IMR-90 (cell line): Measurements from ENCODE around the gene GPR3. TPM values are rescaled to one million over a fixed set of nuclear protein-coding genes. Genes with fewer than 3 reads are reported as not detected.

Experiments used
- ATAC-seq: fragments of 200-7000 bp; cut with Tn5 transposase; 2 replicates; pipeline ENCODE4 v1.9.1; 2020; ENCODE audit warnings: low read depth, mild to moderate bottlenecking, moderate library complexity
- BruUV-seq: library from RNA; stranded (reverse); fragments of 400-500 nt; replicated peaks from 2 replicates; lab custom pipeline; 2021; lab: Mats Ljungman, UMichigan
- CTCF ChIA-PET: fragments of 300-600 bp; formaldehyde crosslinking; extraction: SDS; loops from one replicate; lab custom pipeline; 2021; ENCODE audit warnings: antibody characterized with exemption; lab: Yijun Ruan, JAX
- POLR2A ChIA-PET: fragments of 300-600 bp; sonication (Branson Sonifier 250); formaldehyde crosslinking; loops from one replicate; lab custom pipeline; 2022; ENCODE audit warnings: antibody characterized with exemption; ENCODE audit not compliant: unreplicated experiment; lab: Charles Lee
- DNase-seq: peaks from one replicate; pipeline ENCODE4 v3.0.0; 2013
- H2AFZ ChIP-seq: replicated peaks from 2 replicates; pipeline ENCODE3; 2013; ENCODE audit warnings: low read length, mild to moderate bottlenecking; ENCODE audit not compliant: poor library complexity
- H2AK5ac ChIP-seq: 2 replicates; pipeline ENCODE4 v1.6.1; 2013; ENCODE audit warnings: low read depth, low read length, inconsistent platforms
- H2AK9ac ChIP-seq: replicated peaks from 2 replicates; pipeline ENCODE3; 2013; ENCODE audit warnings: mild to moderate bottlenecking, low read depth, low read length, moderate library complexity; ENCODE audit not compliant: poor library complexity
- H2BK120ac ChIP-seq: 2 replicates; pipeline ENCODE4 v1.6.1; 2013; ENCODE audit warnings: low read depth, low read length, inconsistent platforms
- H2BK15ac ChIP-seq: 3 replicates; pipeline ENCODE4 v1.6.1; 2013; ENCODE audit warnings: low read depth, low read length, inconsistent platforms
- H2BK20ac ChIP-seq: 2 replicates; pipeline ENCODE4 v1.6.1; 2013; ENCODE audit warnings: low read depth, mild to moderate bottlenecking, inconsistent platforms, low read length, moderate library complexity
- H2BK5ac ChIP-seq: 2 replicates; pipeline ENCODE4 v1.6.1; 2013; ENCODE audit warnings: mild to moderate bottlenecking, low read depth, low read length, inconsistent platforms; ENCODE audit not compliant: poor library complexity, severe bottlenecking
- H3K14ac ChIP-seq: replicated peaks from 2 replicates; pipeline ENCODE4 v1.6.1; 2013; ENCODE audit warnings: low read depth, low read length, inconsistent platforms
- H3K18ac ChIP-seq: 2 replicates; pipeline ENCODE4 v1.6.1; 2013; ENCODE audit warnings: low read depth, low read length, control low read depth
- H3K23ac ChIP-seq: 2 replicates; pipeline ENCODE4 v1.6.1; 2013; ENCODE audit warnings: low read depth, low read length, inconsistent platforms
- H3K27ac ChIP-seq: 2 replicates; pipeline ENCODE4 v1.5.1; 2013; ENCODE audit warnings: mild to moderate bottlenecking, control low read depth, low read length; ENCODE audit not compliant: insufficient read depth
- H3K27me3 ChIP-seq: 2 replicates; pipeline ENCODE4 v1.6.1; 2013; ENCODE audit warnings: low read length; ENCODE audit not compliant: control insufficient read depth, insufficient read depth
- H3K36me3 ChIP-seq: 2 replicates; pipeline ENCODE4 v1.6.1; 2013; ENCODE audit warnings: low read length, mixed read lengths; ENCODE audit not compliant: control insufficient read depth, insufficient read depth
- H3K4ac ChIP-seq: 2 replicates; pipeline ENCODE4 v1.6.1; 2013; ENCODE audit warnings: low read depth, low read length, inconsistent platforms
- H3K4me1 ChIP-seq: 2 replicates; pipeline ENCODE4 v1.6.1; 2013; ENCODE audit warnings: low read length, mixed read lengths; ENCODE audit not compliant: control insufficient read depth, insufficient read depth
- H3K4me2 ChIP-seq: 2 replicates; pipeline ENCODE4 v1.6.1; 2013; ENCODE audit warnings: low read depth, mild to moderate bottlenecking, control low read depth, low read length, moderate library complexity
- H3K4me3 ChIP-seq: 2 replicates; pipeline ENCODE4 v1.5.1; 2013; ENCODE audit warnings: low read depth, mild to moderate bottlenecking, control low read depth, low read length, moderate library complexity; ENCODE audit not compliant: insufficient read depth
- H3K56ac ChIP-seq: 2 replicates; pipeline ENCODE4 v1.6.1; 2013; ENCODE audit warnings: low read length, inconsistent platforms; ENCODE audit not compliant: insufficient read depth; ENCODE audit errors: extremely low read depth
- H3K79me1 ChIP-seq, 2 experiments: 2 replicates each; pipeline ENCODE4 v1.6.1; 2013; ENCODE audit warnings: low read length in 2 of 2, inconsistent platforms in 1 of 2, low read depth in 1 of 2
- H3K9ac ChIP-seq: 2 replicates; pipeline ENCODE4 v1.6.1; 2013; ENCODE audit warnings: low read depth, low read length, control low read depth
- H3K9me1 ChIP-seq: 2 replicates; pipeline ENCODE4 v1.6.1; 2013; ENCODE audit warnings: low read length, inconsistent platforms; ENCODE audit not compliant: insufficient read depth
- H3K9me3 ChIP-seq: 2 replicates; pipeline ENCODE4 v1.6.1; 2013; ENCODE audit warnings: low read length; ENCODE audit not compliant: control insufficient read depth, insufficient read depth
- H4K20me1 ChIP-seq: 2 replicates; pipeline ENCODE4 v1.6.1; 2013; ENCODE audit warnings: low read length, inconsistent platforms; ENCODE audit not compliant: insufficient read depth
- H4K5ac ChIP-seq: 2 replicates; pipeline ENCODE4 v1.6.1; 2013; ENCODE audit warnings: mild to moderate bottlenecking, low read depth, low read length, control low read depth
- H4K8ac ChIP-seq, 2 experiments: 2 replicates each; pipeline ENCODE4 v1.6.1; 2013; ENCODE audit warnings: low read depth in 2 of 2, low read length in 2 of 2, control low read depth in 1 of 2, inconsistent platforms in 1 of 2
- H4K91ac ChIP-seq: 2 replicates; pipeline ENCODE4 v1.6.1; 2013; ENCODE audit warnings: low read depth, low read length, inconsistent platforms; ENCODE audit not compliant: insufficient read depth
- FOS ChIP-seq: fragments of 150-350 bp; IDR thresholded peaks from 2 replicates; pipeline ENCODE4 v1.6.1; 2016; ENCODE audit warnings: low read depth, low read length
- MAZ ChIP-seq: IDR thresholded peaks from 2 replicates; pipeline ENCODE4 v1.6.1; 2012; ENCODE audit warnings: low read depth, mild to moderate bottlenecking, low read length, improper control_type of control experiment, moderate library complexity, borderline replicate concordance
- RAD21 ChIP-seq: IDR thresholded peaks from 2 replicates; pipeline ENCODE4 v1.6.1; 2012; ENCODE audit warnings: low read length, improper control_type of control experiment
- SMC3 ChIP-seq: fragments of 150-350 bp; IDR thresholded peaks from 2 replicates; pipeline ENCODE4 v1.6.1; 2016; ENCODE audit warnings: low read depth, mild to moderate bottlenecking, antibody characterized with exemption, low read length, moderate library complexity
- WGBS, 2 experiments: methylation state at CpG; one replicate each; pipeline versions ENCODE4 v1.1.5 to v1.1.7; 2013; ENCODE audit warnings: missing lambda C conversion rate in 2 of 2; ENCODE audit not compliant: insufficient read length in 1 of 2; ENCODE audit errors: extremely low coverage in 2 of 2; 5-methylcytosine and 5-hydroxymethylcytosine counted together
- dilution Hi-C: fragments of 300-500 bp; cut with HindIII; formaldehyde crosslinking; loops from one replicate; pipeline ENCODE4 v1.14.3; 2018; ENCODE audit warnings: low sequenced_read_pairs; ENCODE audit not compliant: unreplicated experiment
- in situ Hi-C: fragments of 300-500 bp; cut with MboI; formaldehyde crosslinking; loops from 3 replicates; pipeline ENCODE4 v1.14.3; 2019; ENCODE audit warnings: low sequenced_read_pairs, inconsistent platforms, mixed read lengths
- intact Hi-C: fragments of 100-400 bp; cut with micrococcal nuclease; formaldehyde crosslinking; loops from 2 replicates; pipeline ENCODE4 v1.10.0; 2022
- polyA plus RNA-seq, 3 experiments: library from polyadenylated mRNA; depleted of rRNA; stranded (reverse); fragments of >200 nt; gene quantifications; 2 replicates each; pipeline ENCODE4 v1.2.3, GENCODE V29; 2012; ENCODE audit warnings: low replicate concordance in 1 of 3
- total RNA-seq: library from RNA; depleted of rRNA; stranded (reverse); fragments of >200 nt; gene quantifications from 2 replicates; pipeline ENCODE4 v1.2.3, GENCODE V29; 2012
- TF ChIP-seq, protein P1 (sequence below): fragments of 150-350 bp; IDR thresholded peaks from 2 replicates; pipeline ENCODE4 v1.6.1; 2017; ENCODE audit warnings: mild to moderate bottlenecking, antibody characterized with exemption, low read length, low read depth
- TF ChIP-seq, protein P2 (sequence below): fragments of 150-350 bp; IDR thresholded peaks from 2 replicates; pipeline ENCODE4 v1.6.1; 2016; ENCODE audit warnings: low read depth, mild to moderate bottlenecking, low read length, moderate library complexity, borderline replicate concordance
- TF ChIP-seq, protein P3 (sequence below): conservative IDR thresholded peaks from 2 replicates; pipeline ENCODE4 v1.5.1; 2012; ENCODE audit warnings: mild to moderate bottlenecking, low read depth, low read length, improper control_type of control experiment

The GPR3 gene
- total and polyA plus RNA-seq, 2 of the 4 experiments (the other 2 are of a cell fraction) = 0.72 to 4.8 TPM

DNA sequence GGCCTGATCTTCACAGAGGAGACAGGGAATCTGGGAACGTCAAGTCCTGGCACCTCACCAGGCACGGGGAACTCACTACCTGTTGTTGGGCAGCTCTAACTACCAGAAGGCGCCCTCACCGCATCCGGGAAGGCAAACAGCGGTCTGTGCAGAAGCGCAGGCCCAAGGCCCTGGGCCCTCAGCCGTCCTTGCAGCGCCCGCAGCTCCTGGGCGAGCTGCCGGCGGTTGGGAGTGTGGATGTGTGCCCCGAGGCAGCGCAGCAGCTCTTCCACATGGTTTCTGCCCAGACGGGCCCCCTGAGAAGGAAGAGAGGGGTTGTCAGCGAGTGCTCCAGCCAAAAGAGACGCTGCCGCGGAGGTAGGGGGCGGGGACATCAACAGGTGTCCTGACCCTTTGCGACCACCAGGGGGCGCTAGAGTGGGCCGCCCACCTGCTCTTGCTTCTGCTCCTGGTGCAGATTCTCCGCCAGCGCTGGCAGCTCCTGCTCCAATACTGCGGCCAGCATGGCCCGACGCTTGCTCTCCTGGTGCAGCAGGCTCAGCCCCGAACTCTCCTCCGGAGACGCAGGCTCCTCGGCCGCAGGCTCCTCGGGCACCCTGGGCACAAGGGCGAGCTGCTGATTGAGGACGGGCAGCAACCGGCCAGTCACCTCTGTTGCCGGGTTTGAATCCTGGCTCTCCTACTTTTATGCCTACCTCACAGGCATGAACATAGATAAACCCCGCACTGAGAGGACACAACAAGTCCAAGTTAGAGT lies 35.0 kb upstream of the GPR3 start:
- H3K23ac ChIP-seq = no peak overlapping the region
- H3K56ac ChIP-seq = no peak overlapping the region
- H2AFZ ChIP-seq = peak overlapping the region; percentile 87
- dilution Hi-C loops = no loop called here
- no peak overlapping the region for H4K5ac ChIP-seq
- intact Hi-C loops = loop anchor here (1.0 kb wide), 1 partner anchor 38 kb away; no protein-coding TSS in a partner anchor
- no peak overlapping the region for H3K9ac ChIP-seq
- no peaks in the 10 kb centered on the region for H3K9me1 ChIP-seq
- ATAC-seq (peak; percentile 95), DNase-seq (peak; percentile 32)
- H3K4ac ChIP-seq = no peak overlapping the region
- no peak overlapping the region for H2BK120ac ChIP-seq
- no peak overlapping the region for H3K18ac ChIP-seq
- H3K27me3 ChIP-seq = no peaks in the 10 kb centered on the region
- no peak overlapping the region for H3K14ac ChIP-seq
- ChIA-PET POLR2A (no interaction called here), CTCF (interaction anchor here (0.5 to 1.6 kb wide), 6 partner anchors 30 to 769 kb away, joined by 3 to 7 read pairs (median 4); no protein-coding TSS in a partner anchor)
- no TSS peak for BruUV-seq
- no peak overlapping the region for H2AK5ac ChIP-seq
- WGBS, 2 experiments = 52% methylated on average over 30 of the region's 40 CpGs; no CpG with 5 or more reads in 1 of the 2 experiments
- no peaks in the 10 kb centered on the region for H3K79me1 ChIP-seq
- peak overlapping the region; percentile 55 for H2AK9ac ChIP-seq
- H3K4me3 ChIP-seq = no peak overlapping the region
- no peaks in the 10 kb centered on the region for H3K4me1 ChIP-seq
- no peak overlapping the region for H3K4me2 ChIP-seq
- no peak overlapping the region for H3K27ac ChIP-seq
- peaks cover 42% of the 10 kb centered on the region for H3K36me3 ChIP-seq
- TF ChIP-seq, protein P1, sequence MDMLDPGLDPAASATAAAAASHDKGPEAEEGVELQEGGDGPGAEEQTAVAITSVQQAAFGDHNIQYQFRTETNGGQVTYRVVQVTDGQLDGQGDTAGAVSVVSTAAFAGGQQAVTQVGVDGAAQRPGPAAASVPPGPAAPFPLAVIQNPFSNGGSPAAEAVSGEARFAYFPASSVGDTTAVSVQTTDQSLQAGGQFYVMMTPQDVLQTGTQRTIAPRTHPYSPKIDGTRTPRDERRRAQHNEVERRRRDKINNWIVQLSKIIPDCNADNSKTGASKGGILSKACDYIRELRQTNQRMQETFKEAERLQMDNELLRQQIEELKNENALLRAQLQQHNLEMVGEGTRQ = no peak
- TF ChIP-seq FOS (no peak), SMC3 (peak; percentile 81), MAZ (peak; percentile 14; the same call in 1 of the 2 replicates), RAD21 (peak; percentile 65)
- TF ChIP-seq, protein P2, sequence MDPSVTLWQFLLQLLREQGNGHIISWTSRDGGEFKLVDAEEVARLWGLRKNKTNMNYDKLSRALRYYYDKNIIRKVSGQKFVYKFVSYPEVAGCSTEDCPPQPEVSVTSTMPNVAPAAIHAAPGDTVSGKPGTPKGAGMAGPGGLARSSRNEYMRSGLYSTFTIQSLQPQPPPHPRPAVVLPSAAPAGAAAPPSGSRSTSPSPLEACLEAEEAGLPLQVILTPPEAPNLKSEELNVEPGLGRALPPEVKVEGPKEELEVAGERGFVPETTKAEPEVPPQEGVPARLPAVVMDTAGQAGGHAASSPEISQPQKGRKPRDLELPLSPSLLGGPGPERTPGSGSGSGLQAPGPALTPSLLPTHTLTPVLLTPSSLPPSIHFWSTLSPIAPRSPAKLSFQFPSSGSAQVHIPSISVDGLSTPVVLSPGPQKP = no peak
- TF ChIP-seq, protein P3, sequence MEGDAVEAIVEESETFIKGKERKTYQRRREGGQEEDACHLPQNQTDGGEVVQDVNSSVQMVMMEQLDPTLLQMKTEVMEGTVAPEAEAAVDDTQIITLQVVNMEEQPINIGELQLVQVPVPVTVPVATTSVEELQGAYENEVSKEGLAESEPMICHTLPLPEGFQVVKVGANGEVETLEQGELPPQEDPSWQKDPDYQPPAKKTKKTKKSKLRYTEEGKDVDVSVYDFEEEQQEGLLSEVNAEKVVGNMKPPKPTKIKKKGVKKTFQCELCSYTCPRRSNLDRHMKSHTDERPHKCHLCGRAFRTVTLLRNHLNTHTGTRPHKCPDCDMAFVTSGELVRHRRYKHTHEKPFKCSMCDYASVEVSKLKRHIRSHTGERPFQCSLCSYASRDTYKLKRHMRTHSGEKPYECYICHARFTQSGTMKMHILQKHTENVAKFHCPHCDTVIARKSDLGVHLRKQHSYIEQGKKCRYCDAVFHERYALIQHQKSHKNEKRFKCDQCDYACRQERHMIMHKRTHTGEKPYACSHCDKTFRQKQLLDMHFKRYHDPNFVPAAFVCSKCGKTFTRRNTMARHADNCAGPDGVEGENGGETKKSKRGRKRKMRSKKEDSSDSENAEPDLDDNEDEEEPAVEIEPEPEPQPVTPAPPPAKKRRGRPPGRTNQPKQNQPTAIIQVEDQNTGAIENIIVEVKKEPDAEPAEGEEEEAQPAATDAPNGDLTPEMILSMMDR = peak; percentile 86
- no peaks in the 10 kb centered on the region for H3K9me3 ChIP-seq
- H2BK15ac ChIP-seq = no peak overlapping the region
- H4K8ac ChIP-seq = no peak overlapping the region
- H2BK5ac ChIP-seq = no peak overlapping the region
- no peaks in the 10 kb centered on the region for H4K20me1 ChIP-seq
- no peak overlapping the region for H4K91ac ChIP-seq
- H2BK20ac ChIP-seq = no peak overlapping the region
- in situ Hi-C loops = no loop called here
